GM23338 (cell line): ENCODE measurements around the gene OR52M1. TPM values are rescaled to one million over a fixed set of nuclear protein-coding genes. Genes with fewer than 3 reads are reported as not detected.

ENCODE experiments used
- ATAC-seq: fragments of 200-7000 bp; cut with Tn5 transposase; 3 replicates; pipeline ENCODE4 v1.9.1; 2020
- DNase-seq: peaks from one replicate; pipeline ENCODE4 v3.0.0-alpha.2; 2015; ENCODE audit warnings: low spot score
- H2AFZ ChIP-seq: fragments of 200-600 bp; sonication (generic); 2 replicates; pipeline ENCODE4 v1.8.0; 2016; ENCODE audit warnings: antibody characterized with exemption, mild to moderate bottlenecking, moderate library complexity
- H3F3A ChIP-seq: fragments of 200-600 bp; sonication (generic); replicated peaks from 2 replicates; pipeline ENCODE4 v1.8.0; 2017; ENCODE audit warnings: antibody characterized with exemption, mixed run types, low read depth
- H3K27ac ChIP-seq: fragments of 200-600 bp; sonication (generic); 2 replicates; pipeline ENCODE4 v1.6.1; 2016; ENCODE audit warnings: low read depth
- H3K27me3 ChIP-seq: fragments of 200-600 bp; sonication (generic); 2 replicates; pipeline ENCODE4 v1.8.0; 2016; ENCODE audit warnings: mild to moderate bottlenecking, mixed run types, moderate library complexity; ENCODE audit not compliant: insufficient read depth
- H3K36me3 ChIP-seq: fragments of 200-600 bp; sonication (generic); 2 replicates; pipeline ENCODE4 v1.8.0; 2016; ENCODE audit warnings: mild to moderate bottlenecking; ENCODE audit not compliant: insufficient read depth
- H3K4me1 ChIP-seq: fragments of 200-600 bp; sonication (generic); 2 replicates; pipeline ENCODE4 v1.8.0; 2016; ENCODE audit warnings: mild to moderate bottlenecking, moderate library complexity; ENCODE audit not compliant: insufficient read depth
- H3K4me2 ChIP-seq: fragments of 200-600 bp; sonication (generic); 2 replicates; pipeline ENCODE4 v1.7.1; 2017; ENCODE audit warnings: mixed run types
- H3K4me3 ChIP-seq: fragments of 200-600 bp; sonication (generic); 2 replicates; pipeline ENCODE4 v1.6.1; 2016; ENCODE audit warnings: mixed run types
- H3K79me2 ChIP-seq: fragments of 200-600 bp; sonication (generic); replicated peaks from 2 replicates; pipeline ENCODE4 v1.8.0; 2017; ENCODE audit warnings: mild to moderate bottlenecking; ENCODE audit not compliant: insufficient read depth
- H3K9me2 ChIP-seq: fragments of 200-600 bp; sonication (generic); 2 replicates; pipeline ENCODE4 v1.8.0; 2017; ENCODE audit not compliant: insufficient read depth
- H4K20me1 ChIP-seq: fragments of 200-600 bp; sonication (generic); replicated peaks from 2 replicates; pipeline ENCODE4 v1.8.0; 2017; ENCODE audit warnings: mild to moderate bottlenecking; ENCODE audit not compliant: insufficient read depth
- H3K27ac Mint-ChIP-seq: 2 replicates; pipeline ENCODE4 v1.8.0; 2020; ENCODE audit warnings: inconsistent platforms, mild to moderate bottlenecking, moderate library complexity, mixed read lengths
- H3K27me3 Mint-ChIP-seq: 3 replicates; pipeline ENCODE4 v1.8.0; 2022; ENCODE audit warnings: low read depth, mild to moderate bottlenecking, moderate library complexity, mixed read lengths, inconsistent platforms; ENCODE audit not compliant: insufficient read depth, poor library complexity
- H3K36me3 Mint-ChIP-seq: 3 replicates; pipeline ENCODE4 v1.8.0; 2021; ENCODE audit warnings: low read depth, mild to moderate bottlenecking, inconsistent platforms, moderate library complexity, mixed read lengths
- H3K4me1 Mint-ChIP-seq: 3 replicates; pipeline ENCODE4 v1.8.0; 2020; ENCODE audit warnings: mild to moderate bottlenecking, inconsistent platforms, mixed read lengths
- H3K4me3 Mint-ChIP-seq: 3 replicates; pipeline ENCODE4 v1.8.0; 2021; ENCODE audit warnings: moderate library complexity, mild to moderate bottlenecking, inconsistent platforms, mixed read lengths
- H3K9me3 Mint-ChIP-seq: 3 replicates; pipeline ENCODE4 v1.8.0; 2020; ENCODE audit warnings: moderate library complexity, mild to moderate bottlenecking, inconsistent platforms, mixed read lengths
- CREB1 ChIP-seq: fragments of 250-450 bp; sonication (Bioruptor Pico); IDR thresholded peaks from 2 replicates; pipeline ENCODE4 v1.5.0; 2020; ENCODE audit warnings: low read depth, mild to moderate bottlenecking, moderate library complexity
- CTCF ChIP-seq, 2 experiments: fragments of 200-600 bp in 1 of 2; sonication (generic) in 1 of 2; conservative IDR thresholded peaks; 2 replicates each; pipeline versions ENCODE4 v1.5.1 to v1.6.1; 2016 to 2017; ENCODE audit warnings: antibody characterized with exemption in 2 of 2, low read depth in 2 of 2, mild to moderate bottlenecking in 2 of 2, moderate library complexity in 1 of 2
- ETS1 ChIP-seq: IDR thresholded peaks from 2 replicates; pipeline ENCODE4 v1.6.1; 2016; ENCODE audit warnings: antibody characterized with exemption
- EZH2 ChIP-seq: fragments of 200-600 bp; sonication (generic); IDR thresholded peaks from one replicate; pipeline ENCODE4 v1.8.0; 2017; ENCODE audit warnings: antibody characterized with exemption, mild to moderate bottlenecking, low read depth; ENCODE audit not compliant: unreplicated experiment
- EZH2phosphoT487 ChIP-seq: fragments of 200-600 bp; sonication (generic); IDR thresholded peaks from one replicate; pipeline ENCODE4 v1.8.1; 2018; ENCODE audit warnings: antibody characterized with exemption; ENCODE audit not compliant: unreplicated experiment
- JUNB ChIP-seq: IDR thresholded peaks from one replicate; pipeline ENCODE4 v1.6.1; 2016; ENCODE audit warnings: antibody characterized with exemption; ENCODE audit not compliant: unreplicated experiment
- NANOG ChIP-seq: IDR thresholded peaks from 2 replicates; pipeline ENCODE4 v1.6.1; 2016; ENCODE audit warnings: antibody characterized with exemption, borderline replicate concordance
- POLR2AphosphoS5 ChIP-seq: IDR thresholded peaks from 2 replicates; pipeline ENCODE4 v1.6.1; 2016; ENCODE audit warnings: antibody characterized with exemption, low read depth
- REST ChIP-seq: IDR thresholded peaks from one replicate; pipeline ENCODE4 v1.6.1; 2018; ENCODE audit warnings: antibody characterized with exemption; ENCODE audit not compliant: unreplicated experiment
- STAT1 ChIP-seq: IDR thresholded peaks from one replicate; pipeline ENCODE4 v1.6.1; 2016; ENCODE audit warnings: antibody characterized with exemption; ENCODE audit not compliant: unreplicated experiment
- ZNF114 ChIP-seq: fragments of 250-450 bp; sonication (Bioruptor Pico); IDR thresholded peaks from 2 replicates; pipeline ENCODE4 v1.5.0; 2020; ENCODE audit warnings: mild to moderate bottlenecking, moderate library complexity
- ZNF331 ChIP-seq: fragments of 250-450 bp; sonication (Bioruptor Pico); IDR thresholded peaks from 2 replicates; pipeline ENCODE4 v1.5.0; 2020; ENCODE audit warnings: low read depth, mild to moderate bottlenecking, moderate library complexity
- ZNF462 ChIP-seq: fragments of 250-450 bp; sonication (Bioruptor Pico); IDR thresholded peaks from 2 replicates; pipeline ENCODE4 v1.5.0; 2020; ENCODE audit warnings: mild to moderate bottlenecking, moderate library complexity
- polyA plus RNA-seq: library from polyadenylated mRNA; unstranded; fragments of >200 nt; fragmentation: Nextera tagmentation; extraction: Ambion mirVana; gene quantifications from 2 replicates; pipeline ENCODE4 v1.2.1, GENCODE V29; 2016
- total RNA-seq: library from RNA; depleted of rRNA; stranded (reverse); fragments of >200 nt; shearing (Covaris generic); gene quantifications from 2 replicates; pipeline ENCODE4 v1.2.3, GENCODE V29; 2014

Gene OR52M1
- total and polyA plus RNA-seq, 2 experiments from 2014 or later, result not detected

DNA sequence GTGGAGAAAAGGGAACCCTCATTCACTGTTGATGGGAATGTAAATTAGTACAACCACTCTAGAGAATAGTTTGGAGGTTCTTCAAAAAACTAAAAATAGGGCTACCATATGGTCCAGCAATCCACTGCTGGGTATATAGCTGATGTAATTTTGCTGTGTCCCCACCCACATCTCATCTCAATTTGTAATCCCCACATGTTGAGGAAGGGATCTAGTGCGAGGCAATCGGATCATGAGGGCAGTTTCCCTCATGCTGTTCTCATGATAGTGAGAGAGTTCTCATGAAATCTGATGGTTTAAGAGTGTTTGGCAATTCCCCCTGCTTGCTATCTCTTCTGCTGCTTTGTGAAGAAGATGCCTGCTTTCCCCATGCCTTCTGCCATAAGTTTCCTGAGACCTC is 17.1 kb upstream of the OR52M1 start:
- Histone ChIP-seq H3K4me1 (no peaks in the 10 kb centered on the region), H3K36me3 (no peaks in the 10 kb centered on the region), H3F3A (no peaks in the 10 kb centered on the region), H3K27ac (no peak overlapping the region), H3K4me2 (no peak overlapping the region), H4K20me1 (no peaks in the 10 kb centered on the region; the same call in 1 of the 2 replicates), H3K79me2 (no peaks in the 10 kb centered on the region), H3K27me3 (no peaks in the 10 kb centered on the region), H3K4me3 (no peak overlapping the region), H2AFZ (no peak overlapping the region), H3K9me2 (peaks cover 12% of the 10 kb centered on the region)
- Mint-ChIP-seq H3K4me1 (no peaks in the 10 kb centered on the region), H3K4me3 (no peak overlapping the region), H3K9me3 (peaks cover 14% of the 10 kb centered on the region), H3K27ac (no peak overlapping the region), H3K36me3 (0 out of 3 replicates have a peak, but pooled peaks cover 3% of the 10 kb centered on the region), H3K27me3 (no peaks in the 10 kb centered on the region)
- ATAC-seq, result no peak
- TF ChIP-seq REST (no peak), ZNF331 (CRISPR knock-in tag) (no peak), ZNF462 (CRISPR knock-in tag) (no peak), ZNF114 (CRISPR knock-in tag) (no peak), ETS1 (no peak), NANOG (no peak), EZH2 (no peak), CREB1 (CRISPR knock-in tag) (no peak), STAT1 (no peak), EZH2phosphoT487 (no peak), JUNB (no peak), POLR2AphosphoS5 (no peak), CTCF (conservative IDR thresholded peaks at IDR 0.05; ENCODE audit: low read depth in 2 of 2) (no peak)
- no peak for DNase-seq
